H9 (cell line): ENCODE results near the gene OTUB2. TPM values are rescaled to one million over a fixed set of nuclear protein-coding genes. Genes with fewer than 3 reads are reported as not detected.

Source experiments
- DNase-seq: peaks from one replicate; pipeline ENCODE4 v3.0.0-alpha.2; 2017
- H2AFZ ChIP-seq: one replicate; pipeline ENCODE4 v1.6.1; 2013; ENCODE audit warnings: mild to moderate bottlenecking, low read length, control low read depth, moderate library complexity
- H2AK5ac ChIP-seq: 2 replicates; pipeline ENCODE4 v1.6.1; 2013; ENCODE audit warnings: low read length, control low read depth, mixed read lengths; ENCODE audit not compliant: insufficient read length
- H2BK120ac ChIP-seq: one replicate; pipeline ENCODE4 v1.6.1; 2013; ENCODE audit warnings: low read depth, mild to moderate bottlenecking, low read length, control low read depth, inconsistent platforms; ENCODE audit not compliant: poor library complexity, severe bottlenecking
- H2BK12ac ChIP-seq: 2 replicates; pipeline ENCODE4 v1.6.1; 2013; ENCODE audit warnings: low read length, control low read depth, mixed read lengths, low read depth; ENCODE audit not compliant: insufficient read length
- H2BK15ac ChIP-seq: 2 replicates; pipeline ENCODE4 v1.6.1; 2013; ENCODE audit warnings: low read depth, low read length, control low read depth
- H2BK20ac ChIP-seq: one replicate; pipeline ENCODE4 v1.6.1; 2013; ENCODE audit warnings: low read depth, mild to moderate bottlenecking, low read length, control low read depth, inconsistent platforms; ENCODE audit not compliant: poor library complexity, severe bottlenecking
- H2BK5ac ChIP-seq: 2 replicates; pipeline ENCODE4 v1.6.1; 2013; ENCODE audit warnings: low read length, control low read depth, mixed read lengths; ENCODE audit not compliant: insufficient read length
- H3K14ac ChIP-seq: 2 replicates; pipeline ENCODE4 v1.6.1; 2013; ENCODE audit warnings: low read length, control low read depth; ENCODE audit not compliant: insufficient read depth
- H3K18ac ChIP-seq: 2 replicates; pipeline ENCODE4 v1.6.1; 2013; ENCODE audit warnings: low read depth, mild to moderate bottlenecking, mixed read lengths, low read length, control low read depth; ENCODE audit not compliant: insufficient read length
- H3K23ac ChIP-seq: 2 replicates; pipeline ENCODE4 v1.6.1; 2013; ENCODE audit warnings: low read length, control low read depth, mixed read lengths, low read depth; ENCODE audit not compliant: insufficient read length
- H3K23me2 ChIP-seq: 2 replicates; pipeline ENCODE4 v1.6.1; 2013; ENCODE audit warnings: low read depth, mild to moderate bottlenecking, mixed read lengths, low read length, control low read depth; ENCODE audit not compliant: insufficient read length, poor library complexity, severe bottlenecking
- H3K27ac ChIP-seq: 2 replicates; pipeline ENCODE4 v1.5.1; 2013; ENCODE audit warnings: low read length, control low read depth, mixed read lengths, low read depth; ENCODE audit not compliant: insufficient read length
- H3K27me3 ChIP-seq: 2 replicates; pipeline ENCODE4 v1.6.1; 2013; ENCODE audit warnings: low read length, control low read depth, inconsistent platforms; ENCODE audit not compliant: insufficient read depth
- H3K4ac ChIP-seq: 2 replicates; pipeline ENCODE4 v1.6.1; 2013; ENCODE audit warnings: low read depth, mild to moderate bottlenecking, control low read depth, inconsistent platforms, low read length, moderate library complexity
- H3K4me1 ChIP-seq: 2 replicates; pipeline ENCODE4 v1.6.1; 2013; ENCODE audit warnings: low read length, control low read depth, inconsistent platforms; ENCODE audit not compliant: insufficient read depth
- H3K4me2 ChIP-seq: 2 replicates; pipeline ENCODE4 v1.6.1; 2013; ENCODE audit warnings: low read length, control low read depth, mixed read lengths; ENCODE audit not compliant: insufficient read length, insufficient read depth
- H3K56ac ChIP-seq: 2 replicates; pipeline ENCODE4 v1.6.1; 2013; ENCODE audit warnings: low read depth, mild to moderate bottlenecking, mixed read lengths, low read length, control low read depth; ENCODE audit not compliant: insufficient read length
- H3K79me1 ChIP-seq: 2 replicates; pipeline ENCODE4 v1.6.1; 2013; ENCODE audit warnings: low read depth, mild to moderate bottlenecking, moderate library complexity, low read length, control low read depth, inconsistent platforms; ENCODE audit not compliant: insufficient read depth, poor library complexity, severe bottlenecking
- H3K79me2 ChIP-seq: 2 replicates; pipeline ENCODE4 v1.6.1; 2013; ENCODE audit warnings: low read length, control low read depth, inconsistent platforms; ENCODE audit not compliant: insufficient read depth
- H3K9ac ChIP-seq: 2 replicates; pipeline ENCODE4 v1.6.1; 2013; ENCODE audit warnings: low read length, control low read depth, mixed read lengths; ENCODE audit not compliant: insufficient read length; ENCODE audit errors: extremely low read depth
- H3K9me3 ChIP-seq: one replicate; pipeline ENCODE4 v1.6.1; 2013; ENCODE audit warnings: low read depth, low read length, inconsistent platforms; ENCODE audit not compliant: control insufficient read depth
- H3T11ph ChIP-seq: one replicate; pipeline ENCODE4 v1.6.1; 2013; ENCODE audit warnings: mild to moderate bottlenecking, low read length, control low read depth, inconsistent platforms
- H4K20me1 ChIP-seq: one replicate; pipeline ENCODE4 v1.6.1; 2013; ENCODE audit not compliant: control insufficient read depth, insufficient read length, insufficient read depth
- H4K5ac ChIP-seq: 2 replicates; pipeline ENCODE4 v1.6.1; 2013; ENCODE audit warnings: low read depth, mild to moderate bottlenecking, mixed read lengths, low read length, control low read depth; ENCODE audit not compliant: insufficient read length
- H4K8ac ChIP-seq: replicated peaks from 2 replicates; pipeline ENCODE4 v1.6.1; 2013; ENCODE audit warnings: low read length, control low read depth, mixed read lengths, low read depth; ENCODE audit not compliant: insufficient read length
- H4K91ac ChIP-seq: 2 replicates; pipeline ENCODE4 v1.6.1; 2013; ENCODE audit warnings: low read depth, mild to moderate bottlenecking, moderate library complexity, mixed read lengths, low read length, control low read depth; ENCODE audit not compliant: insufficient read length
- H3K27ac Mint-ChIP-seq, 3 experiments: 2 replicates in 2 of 3; 3 replicates in 1 of 3; pipeline ENCODE4 v1.8.0; 2020 to 2021; ENCODE audit warnings: mixed read lengths in 3 of 3, mild to moderate bottlenecking in 1 of 3, moderate library complexity in 1 of 3
- H3K27me3 Mint-ChIP-seq: 2 replicates; pipeline ENCODE4 v1.8.0; 2021; ENCODE audit warnings: low read depth, mild to moderate bottlenecking, moderate library complexity, mixed read lengths
- H3K36me3 Mint-ChIP-seq, 3 experiments: 2 replicates in 2 of 3; 3 replicates in 1 of 3; pipeline ENCODE4 v1.8.0; 2020 to 2021; ENCODE audit warnings: low read depth in 3 of 3, mixed read lengths in 3 of 3; ENCODE audit not compliant: insufficient read depth in 1 of 3
- H3K4me1 Mint-ChIP-seq, 2 experiments: 2 replicates each; pipeline ENCODE4 v1.8.0; 2020; ENCODE audit warnings: mixed read lengths in 2 of 2
- H3K4me3 Mint-ChIP-seq, 2 experiments: 2 replicates in 1 of 2; 3 replicates in 1 of 2; pipeline ENCODE4 v1.8.0; 2020 to 2021; ENCODE audit warnings: mild to moderate bottlenecking in 2 of 2, mixed read lengths in 2 of 2, moderate library complexity in 1 of 2
- H3K9me3 Mint-ChIP-seq, 2 experiments: 2 replicates in 1 of 2; 3 replicates in 1 of 2; pipeline ENCODE4 v1.8.0; 2020; ENCODE audit warnings: mild to moderate bottlenecking in 2 of 2, mixed read lengths in 2 of 2, moderate library complexity in 1 of 2
- WGBS: extraction: QIAGEN DNeasy Blood & Tissue Kit; methylation state at CpG from one replicate; pipeline ENCODE4 v1.1.7; 2013; ENCODE audit warnings: missing lambda C conversion rate, low lambda C conversion rate, mixed read lengths; ENCODE audit not compliant: insufficient read length; ENCODE audit errors: extremely low coverage; 5-methylcytosine and 5-hydroxymethylcytosine counted together
- total RNA-seq: library from RNA; stranded (reverse); gene quantifications from 2 replicates; pipeline ENCODE4 v1.2.1, GENCODE V29; 2021
- TF ChIP-seq, protein P1 (sequence below): fragments of 200-600 bp; sonication (generic); conservative IDR thresholded peaks from 3 replicates; pipeline ENCODE4 v1.8.0; 2021; ENCODE audit warnings: antibody characterized with exemption, mild to moderate bottlenecking

The OTUB2 gene
- total RNA-seq, 1 experiment from 2014 or later, result 3.6 TPM

DNA sequence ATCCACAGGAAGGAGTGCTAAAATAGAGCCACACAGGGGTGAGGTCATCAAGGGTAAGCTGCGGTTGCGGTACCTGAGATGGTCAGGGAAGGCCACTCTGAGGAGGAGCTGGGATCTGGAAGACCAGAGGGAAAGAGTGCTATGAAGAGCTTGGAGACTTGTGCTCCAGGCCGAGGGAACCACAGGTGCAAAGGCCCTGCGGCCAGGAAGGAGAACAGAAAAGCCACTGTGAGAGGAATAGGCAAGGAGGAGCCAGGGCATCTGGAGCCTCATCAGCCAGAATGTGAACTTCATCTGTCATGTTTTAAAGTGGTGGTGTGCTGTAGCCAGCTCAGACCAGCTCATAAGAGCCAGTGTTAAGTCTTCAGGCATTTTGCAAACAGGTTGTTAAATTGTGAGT lies 34.5 kb upstream of the OTUB2 start:
- Mint-ChIP-seq H3K27me3 (peaks cover 10% of the 10 kb centered on the region), H3K9me3 (no peaks in the 10 kb centered on the region; a peak in 2 of 5 replicates), H3K4me3 (no peak overlapping the region), H3K27ac (no peak overlapping the region; a peak in 1 of 7 replicates), H3K36me3 (no peaks in the 10 kb centered on the region; a peak in 1 of 7 replicates), H3K4me1 (peaks cover 13 to 35% of the 10 kb centered on the region in 2 experiments)
- H3T11ph ChIP-seq, result no peak overlapping the region
- no peak overlapping the region for H3K23ac ChIP-seq
- no peak overlapping the region for H3K4ac ChIP-seq
- H3K14ac ChIP-seq, result no peak overlapping the region
- no peaks in the 10 kb centered on the region for H3K9me3 ChIP-seq
- H3K79me2 ChIP-seq, result no peaks in the 10 kb centered on the region
- no peak overlapping the region for H3K4me2 ChIP-seq
- no peak overlapping the region for H2BK12ac ChIP-seq
- no peaks in the 10 kb centered on the region for H3K79me1 ChIP-seq
- H3K27me3 ChIP-seq, result no peaks in the 10 kb centered on the region
- no peak overlapping the region for H4K8ac ChIP-seq
- TF ChIP-seq, protein P1, sequence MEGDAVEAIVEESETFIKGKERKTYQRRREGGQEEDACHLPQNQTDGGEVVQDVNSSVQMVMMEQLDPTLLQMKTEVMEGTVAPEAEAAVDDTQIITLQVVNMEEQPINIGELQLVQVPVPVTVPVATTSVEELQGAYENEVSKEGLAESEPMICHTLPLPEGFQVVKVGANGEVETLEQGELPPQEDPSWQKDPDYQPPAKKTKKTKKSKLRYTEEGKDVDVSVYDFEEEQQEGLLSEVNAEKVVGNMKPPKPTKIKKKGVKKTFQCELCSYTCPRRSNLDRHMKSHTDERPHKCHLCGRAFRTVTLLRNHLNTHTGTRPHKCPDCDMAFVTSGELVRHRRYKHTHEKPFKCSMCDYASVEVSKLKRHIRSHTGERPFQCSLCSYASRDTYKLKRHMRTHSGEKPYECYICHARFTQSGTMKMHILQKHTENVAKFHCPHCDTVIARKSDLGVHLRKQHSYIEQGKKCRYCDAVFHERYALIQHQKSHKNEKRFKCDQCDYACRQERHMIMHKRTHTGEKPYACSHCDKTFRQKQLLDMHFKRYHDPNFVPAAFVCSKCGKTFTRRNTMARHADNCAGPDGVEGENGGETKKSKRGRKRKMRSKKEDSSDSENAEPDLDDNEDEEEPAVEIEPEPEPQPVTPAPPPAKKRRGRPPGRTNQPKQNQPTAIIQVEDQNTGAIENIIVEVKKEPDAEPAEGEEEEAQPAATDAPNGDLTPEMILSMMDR, result no peak
- no peak overlapping the region for H3K27ac ChIP-seq
- H2BK5ac ChIP-seq, result no peak overlapping the region
- no peak overlapping the region for H3K18ac ChIP-seq
- no peak overlapping the region for H2BK20ac ChIP-seq
- H3K9ac ChIP-seq, result no peak overlapping the region
- no CpG with 5 or more reads among the region's 4 CpGs for WGBS
- no peak overlapping the region for H4K5ac ChIP-seq
- no peak overlapping the region for H2AK5ac ChIP-seq
- H4K20me1 ChIP-seq, result no peaks in the 10 kb centered on the region
- no peak overlapping the region for H2BK15ac ChIP-seq
- H4K91ac ChIP-seq, result no peak overlapping the region
- no peak for DNase-seq
- no peak overlapping the region for H2BK120ac ChIP-seq
- no peaks in the 10 kb centered on the region for H3K4me1 ChIP-seq
- no peaks in the 10 kb centered on the region for H3K23me2 ChIP-seq
- no peak overlapping the region for H2AFZ ChIP-seq
- no peak overlapping the region for H3K56ac ChIP-seq
